DMS153 (cell line): ENCODE results near the gene CLPSL2.

Source experiments
- DNase-seq: peaks from one replicate; lab custom pipeline; 2025; lab: John Stamatoyannopoulos, UW

CLPSL2 gene

DNA sequence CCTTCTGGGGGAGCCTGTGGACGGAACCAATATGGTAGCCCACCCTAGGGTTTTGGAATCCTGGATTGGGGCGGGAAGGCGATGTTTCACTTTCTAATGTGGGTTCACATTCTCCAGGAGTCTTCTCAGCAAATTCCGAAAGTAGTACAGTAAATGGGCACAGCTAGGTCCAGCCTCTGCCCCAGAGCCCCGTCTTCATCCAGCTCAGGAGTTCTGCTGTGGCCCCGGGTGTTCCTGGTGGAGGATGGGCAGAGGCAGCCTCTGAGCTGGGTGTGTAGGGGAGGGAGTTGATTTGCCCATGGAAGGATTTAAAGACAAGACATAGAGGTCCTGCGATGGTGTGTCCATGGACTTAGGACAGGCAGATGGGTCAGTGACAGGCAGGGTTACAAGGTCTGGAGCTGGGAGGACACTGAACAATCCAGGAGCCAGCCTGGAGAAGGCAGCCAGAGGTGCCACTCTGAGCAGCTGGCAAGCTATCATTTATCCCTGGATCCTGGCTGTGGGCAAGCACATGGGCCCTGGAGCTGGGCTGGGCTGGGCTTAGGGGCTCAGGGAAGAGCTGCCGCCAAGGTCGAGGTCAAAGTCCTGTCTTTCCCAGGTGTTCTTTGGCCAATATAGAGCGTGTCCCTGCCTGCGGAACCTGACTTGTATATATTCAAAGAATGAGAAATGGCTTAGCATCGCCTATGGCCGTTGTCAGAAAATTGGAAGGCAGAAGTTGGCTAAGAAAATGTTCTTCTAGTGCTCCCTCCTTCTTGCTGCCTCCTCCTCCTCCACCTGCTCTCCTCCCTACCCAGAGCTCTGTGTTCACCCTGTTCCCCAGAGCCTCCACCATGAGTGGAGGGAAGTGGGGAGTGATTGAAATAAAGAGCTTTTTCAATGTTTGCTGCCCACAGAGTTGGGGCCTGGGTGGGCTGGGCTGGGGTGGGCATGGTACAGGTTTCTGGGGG, 11.1 kb downstream of the CLPSL2 start:
- no peak for DNase-seq

DNA sequence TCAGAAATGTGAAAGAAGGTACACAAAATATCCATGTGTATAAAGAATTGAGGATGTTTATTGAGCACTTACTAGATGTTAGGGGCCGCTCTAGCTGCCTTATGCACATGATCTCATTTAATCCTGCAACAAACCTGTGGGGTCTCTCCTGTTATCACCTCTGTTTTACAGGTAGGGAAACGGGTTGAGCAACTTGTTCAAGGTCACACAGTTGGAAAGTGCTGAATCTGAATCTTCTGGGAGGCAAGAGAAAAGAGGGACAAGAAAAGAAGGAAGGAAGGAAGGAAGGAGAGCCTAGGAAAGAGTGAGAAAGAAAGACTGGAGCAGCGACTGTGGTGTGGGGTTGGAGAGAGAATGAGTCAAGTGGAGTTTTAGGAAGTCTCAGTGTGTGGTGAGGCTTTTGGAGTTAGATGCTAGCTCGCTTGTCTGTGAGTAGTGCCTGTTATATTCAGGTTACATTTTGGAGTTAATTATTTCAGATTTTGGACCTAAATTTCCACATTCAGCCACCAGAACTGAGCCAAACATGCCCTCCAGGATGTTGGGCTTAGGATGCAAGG, 12.1 kb downstream of the CLPSL2 start:
- no peak for DNase-seq

DNA sequence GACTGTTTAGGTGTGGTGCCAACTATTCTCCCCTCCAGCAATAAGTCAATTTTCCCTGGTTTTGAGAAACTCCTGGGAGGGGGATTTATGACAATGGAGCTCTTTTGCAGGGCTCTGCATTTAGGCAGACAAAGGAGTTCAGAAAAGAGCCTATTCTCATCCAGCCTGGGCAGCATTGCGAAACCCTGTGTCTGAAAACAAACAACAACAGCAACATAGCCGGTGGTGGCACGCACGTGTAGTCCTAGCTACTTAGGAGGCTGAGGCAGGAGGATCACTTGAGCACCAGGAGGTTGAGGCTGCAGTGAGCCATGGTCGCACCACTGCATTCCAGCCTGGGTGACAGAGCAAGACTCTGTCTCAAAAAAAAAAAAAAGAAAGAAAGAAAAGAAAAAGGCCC, 14.3 kb downstream of the CLPSL2 start:
- no peak for DNase-seq

DNA sequence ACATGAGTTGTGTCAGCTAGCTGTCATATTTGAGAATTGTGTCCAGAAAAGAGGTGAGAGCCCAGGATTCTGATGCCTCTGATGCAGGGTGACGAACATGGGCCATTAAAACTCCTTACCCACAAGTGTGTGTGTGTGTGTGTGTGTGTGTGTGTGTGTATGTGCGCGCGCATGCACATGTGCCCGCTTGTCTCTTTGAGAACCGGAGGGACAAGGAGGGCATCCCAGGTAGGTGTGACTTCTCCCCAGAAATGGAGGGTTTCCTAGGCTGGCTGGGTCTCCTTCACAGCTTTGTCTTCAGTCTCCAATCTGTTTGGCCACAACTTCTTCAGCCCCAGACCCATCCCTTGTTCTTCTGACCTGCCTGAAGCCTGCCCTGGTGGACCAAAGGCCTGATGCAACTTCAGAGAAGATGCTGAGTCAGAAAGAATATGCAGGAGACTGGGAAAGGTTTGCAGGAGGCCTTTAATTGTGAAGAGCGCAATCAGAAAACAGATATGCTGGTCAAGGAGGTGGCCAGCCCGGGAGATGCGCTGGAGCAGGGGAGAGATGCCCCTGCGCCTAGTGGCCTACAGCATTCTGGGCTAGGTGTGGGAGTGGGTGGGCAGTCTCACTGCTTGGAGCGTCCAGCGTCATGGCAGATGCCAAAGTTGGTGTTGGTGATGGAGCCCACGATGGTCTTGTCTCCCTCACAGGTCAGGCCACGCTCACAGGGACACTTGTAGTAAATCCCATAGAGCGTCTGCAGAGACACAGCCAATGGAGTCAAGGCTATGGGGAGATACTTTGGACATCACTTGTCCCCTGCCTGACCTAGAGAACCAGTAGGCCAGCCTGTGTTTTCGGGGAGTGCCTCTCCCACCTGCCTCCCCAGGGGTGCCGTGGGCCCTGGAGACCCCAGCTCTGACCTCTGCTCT, 18.4 kb downstream of the CLPSL2 start:
- DNase-seq: no peak

DNA sequence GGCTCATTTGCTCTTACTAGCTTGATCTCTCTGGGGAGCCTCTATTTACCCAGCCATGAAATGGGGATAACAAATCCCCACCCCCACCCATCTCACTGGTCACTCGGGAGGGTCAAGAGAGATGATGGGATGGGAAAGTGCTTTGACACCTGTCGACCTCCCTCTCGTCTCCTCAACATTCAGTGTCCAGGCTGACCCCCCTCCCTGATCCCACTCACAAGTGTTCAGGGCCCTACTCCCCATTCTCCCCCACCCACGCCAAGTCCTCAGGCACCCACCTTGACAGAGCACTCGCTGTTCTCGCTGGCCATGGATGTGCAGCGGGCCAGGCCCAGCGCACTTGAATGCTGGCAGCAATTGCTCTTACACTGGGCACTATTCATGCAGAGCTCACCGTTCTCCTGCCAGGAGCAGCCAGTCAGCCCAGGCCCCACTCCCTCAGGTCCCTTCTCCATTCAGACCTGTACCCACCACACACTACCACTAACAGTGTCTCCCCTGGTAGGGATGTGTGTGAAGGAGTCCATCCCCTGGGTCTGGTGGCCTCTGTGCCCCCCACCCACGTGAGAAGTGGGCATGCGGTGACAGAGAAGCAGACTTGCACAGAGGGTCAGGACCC, 19.2 kb downstream of the CLPSL2 start:
- DNase-seq: no peak

DNA sequence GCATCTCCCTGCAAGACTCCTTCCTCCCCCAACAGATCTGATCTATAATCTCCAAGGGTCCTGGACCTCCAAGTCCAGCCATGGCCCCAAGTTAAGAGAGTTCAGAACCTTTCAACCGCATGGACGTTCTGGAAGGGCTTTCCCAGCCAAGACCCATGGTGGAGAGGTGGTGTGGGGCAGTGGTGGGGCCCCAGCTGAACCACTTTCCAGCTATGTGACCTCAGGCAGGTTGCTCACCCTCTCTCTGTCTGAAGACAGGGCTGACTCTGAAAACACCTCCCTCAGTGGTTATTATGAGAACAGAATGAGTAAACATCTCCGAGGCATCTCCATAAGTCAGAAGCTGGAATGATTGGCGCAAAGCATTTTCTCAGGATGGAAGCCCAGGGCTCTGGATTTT, 19.8 kb downstream of the CLPSL2 start:
- no peak for DNase-seq

DNA sequence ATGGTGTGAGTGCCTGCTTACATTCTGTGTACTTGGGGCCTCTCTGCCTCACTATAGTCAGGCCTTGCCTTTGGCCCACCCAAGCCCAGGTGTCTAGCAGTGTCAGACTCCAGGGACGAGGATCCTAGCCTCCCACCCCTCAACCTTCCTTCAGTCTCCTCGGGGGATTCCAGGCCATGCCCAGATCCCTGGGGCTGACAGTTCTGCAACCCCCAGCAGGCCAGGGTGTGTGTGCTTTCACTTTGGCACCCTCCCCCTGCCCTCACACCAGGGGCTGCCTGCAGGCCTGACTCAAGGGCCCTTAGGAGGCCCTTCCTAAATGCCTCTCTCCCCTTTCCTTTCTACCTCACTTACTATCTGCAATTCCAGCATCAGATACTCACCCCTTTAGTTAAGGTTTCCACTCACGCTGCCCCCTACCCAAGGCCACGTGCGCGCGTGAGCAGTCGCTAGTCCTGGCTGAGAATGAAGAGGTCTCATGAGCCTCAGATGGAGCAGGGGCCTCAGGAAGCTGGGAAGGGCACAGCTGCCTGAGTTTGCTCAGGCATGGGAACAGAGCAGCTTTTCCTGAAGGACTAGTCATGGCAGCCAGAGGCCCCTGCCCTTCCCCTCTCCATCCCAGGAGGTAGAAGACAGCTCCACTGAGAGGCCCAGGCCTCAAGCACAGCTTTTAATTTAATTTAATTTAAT, 21.6 kb downstream of the CLPSL2 start:
- no peak for DNase-seq

DNA sequence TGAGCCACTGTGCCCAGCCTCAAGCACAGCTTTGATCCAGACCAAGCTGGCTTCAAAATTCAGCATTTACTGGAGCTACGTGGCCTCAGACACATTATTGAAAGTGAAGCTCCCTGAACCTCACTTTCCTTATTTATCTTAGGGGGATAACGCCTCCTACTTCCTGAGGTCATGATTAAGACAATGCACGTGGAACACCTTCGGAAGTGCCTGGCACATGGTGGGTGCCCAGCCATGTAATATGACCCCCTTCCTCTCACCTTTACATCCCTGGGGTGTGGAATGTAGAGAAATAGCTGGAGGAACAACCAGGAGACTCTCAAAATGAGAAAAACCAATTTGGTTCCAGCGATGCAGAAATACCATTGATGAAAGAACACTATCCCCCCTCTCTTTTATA, 22.3 kb downstream of the CLPSL2 start:
- no peak for DNase-seq

DNA sequence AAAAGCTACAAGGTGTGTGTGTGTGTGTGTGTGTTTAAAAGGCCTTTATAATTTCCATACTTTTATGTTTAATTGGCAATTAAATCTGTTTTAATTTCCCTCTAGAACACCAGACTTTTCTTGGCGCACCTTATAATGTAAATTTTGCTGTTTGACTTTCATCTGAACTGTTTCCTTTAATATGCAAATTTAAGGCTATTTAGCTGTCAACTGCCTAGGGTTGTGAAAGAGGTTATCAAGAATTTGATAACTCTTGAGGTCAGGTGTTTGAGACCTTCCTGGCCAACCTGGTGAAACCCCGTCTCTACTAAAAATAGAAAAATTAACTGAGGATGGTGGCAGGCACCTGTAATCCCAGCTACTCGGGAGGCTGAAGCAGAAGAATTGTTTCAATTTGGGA, 24.8 kb downstream of the CLPSL2 start:
- DNase-seq: no peak

DNA sequence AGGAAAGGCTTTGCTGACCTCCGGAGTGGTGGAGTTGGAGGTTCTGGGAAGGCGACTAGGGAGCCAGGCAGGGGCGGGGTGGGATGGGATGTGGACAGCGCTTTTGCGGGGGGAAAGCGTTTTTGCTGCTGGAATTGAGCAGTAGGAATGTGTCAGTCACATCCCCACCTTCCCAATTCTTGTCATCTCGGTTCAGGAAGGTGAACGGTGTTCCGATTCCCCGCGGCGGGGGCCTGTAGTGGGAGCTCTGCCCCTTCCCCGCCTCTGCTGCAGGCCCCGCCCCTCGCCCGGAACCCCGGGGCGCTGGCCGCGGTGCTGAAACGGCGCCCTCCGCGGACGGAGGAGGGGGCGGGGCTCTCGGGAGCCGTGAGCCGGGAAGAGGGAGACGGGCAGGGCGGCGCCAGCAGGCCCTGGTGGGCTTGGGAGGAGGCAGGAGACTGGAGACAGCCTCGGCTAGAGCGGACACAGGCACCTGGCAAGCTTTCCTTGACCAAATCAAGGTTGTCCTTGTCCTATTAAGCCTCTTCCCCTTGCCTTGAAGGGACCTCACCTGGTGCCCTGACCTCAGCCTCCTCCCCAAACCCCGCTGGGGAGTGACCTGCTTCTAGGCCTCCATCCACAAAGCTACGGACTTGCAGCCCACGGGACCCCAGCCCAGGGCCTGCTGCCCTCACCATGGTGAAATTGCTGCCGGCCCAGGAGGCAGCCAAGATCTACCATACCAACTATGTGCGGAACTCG, 28.8 kb downstream of the CLPSL2 start, which contains the start of gene LHFPL5:
Gene LHFPL5 (plus strand): TSS at position 357 of the 741 bp plus-strand sequence. CDS start 319 bp downstream, at position 676.
- DNase-seq: peak; percentile 59

DNA sequence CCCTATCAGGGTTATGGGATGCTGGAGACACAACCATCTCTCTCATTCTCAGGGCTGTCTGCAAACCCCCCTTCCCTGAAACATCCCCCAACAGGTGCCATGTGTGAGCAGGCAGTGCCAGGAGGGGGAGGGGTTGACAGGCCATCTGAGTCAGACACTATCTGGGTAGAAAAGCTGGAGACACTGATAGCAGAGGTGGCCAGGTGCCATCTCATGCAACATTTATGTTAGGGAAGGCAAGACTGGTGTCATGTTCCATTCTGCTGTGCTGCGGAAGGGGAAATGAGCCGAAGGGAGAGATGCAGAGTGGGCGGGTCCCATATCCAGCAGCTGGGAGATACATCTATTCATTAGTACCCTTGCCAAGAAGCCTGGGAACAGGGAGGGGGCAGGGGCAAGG, 32.3 kb downstream of the CLPSL2 start:
- peak; percentile 90 for DNase-seq

DNA sequence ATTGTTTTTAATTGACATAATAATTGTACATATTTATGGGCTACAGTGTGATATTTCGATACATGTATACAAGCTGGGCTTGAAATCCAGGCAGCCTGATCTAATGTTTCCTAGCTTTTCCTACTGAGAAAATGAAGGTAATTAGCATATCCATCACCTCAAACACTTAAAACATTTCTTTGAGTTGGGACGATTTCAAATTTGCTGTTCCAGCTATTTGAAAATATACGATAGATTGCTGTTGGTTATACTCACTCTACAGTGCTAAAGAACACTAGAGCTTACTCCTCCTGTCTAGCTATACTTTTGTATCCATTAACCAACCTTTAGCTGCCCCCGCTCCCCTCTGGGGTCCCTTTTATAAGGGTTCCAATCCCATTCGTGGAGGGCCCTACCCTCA, 33.4 kb downstream of the CLPSL2 start:
- no peak for DNase-seq

DNA sequence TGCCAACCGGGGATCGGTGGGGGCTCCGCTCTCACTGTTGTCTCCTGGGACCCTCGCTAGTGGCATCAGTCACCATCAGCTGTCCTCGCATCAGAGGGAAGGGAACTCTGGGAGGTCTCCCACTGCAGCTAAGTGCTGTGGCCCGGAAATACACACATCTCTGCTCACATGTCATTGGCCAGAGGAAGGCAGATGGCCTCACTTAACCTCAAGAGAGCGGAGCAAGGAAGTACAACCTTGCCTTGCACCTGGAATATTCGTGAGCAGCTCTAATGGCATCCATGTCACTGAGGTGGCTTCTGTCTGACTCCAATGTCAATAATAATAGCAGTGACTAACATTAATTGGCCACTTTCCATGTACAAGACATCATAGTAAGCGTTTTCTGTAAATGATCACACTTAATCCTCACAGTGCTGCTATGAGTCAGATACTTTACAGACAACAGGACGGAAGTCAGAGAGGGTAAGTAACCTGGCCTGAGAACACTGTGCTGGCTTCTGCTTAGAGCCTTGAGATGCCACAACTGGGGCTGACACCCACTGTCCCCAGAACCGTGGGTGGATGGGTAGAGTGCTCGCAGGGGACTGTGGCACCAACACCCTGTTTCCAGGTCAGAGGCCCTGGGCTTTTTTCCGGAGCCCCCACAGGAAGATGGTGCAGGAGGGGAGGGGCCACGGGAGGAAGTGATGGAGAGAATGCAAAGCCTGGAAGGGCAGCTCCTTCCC, 34.7 kb downstream of the CLPSL2 start:
- peak; percentile 81 for DNase-seq

DNA sequence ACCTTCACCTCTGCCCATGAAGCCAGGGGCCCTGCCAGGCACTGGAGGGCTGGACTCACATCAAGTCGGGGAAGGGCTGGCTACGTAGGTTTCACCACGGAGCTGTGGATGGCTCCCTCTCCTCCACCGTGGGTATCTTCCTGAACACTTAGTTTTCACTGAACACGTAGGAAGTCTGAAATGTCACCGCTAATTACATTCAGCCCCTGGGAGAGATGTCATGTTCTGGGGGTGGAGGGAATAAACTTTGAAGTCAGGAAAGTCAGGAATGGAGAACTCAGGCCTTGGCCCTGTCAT, 35.2 kb downstream of the CLPSL2 start:
- no peak for DNase-seq

DNA sequence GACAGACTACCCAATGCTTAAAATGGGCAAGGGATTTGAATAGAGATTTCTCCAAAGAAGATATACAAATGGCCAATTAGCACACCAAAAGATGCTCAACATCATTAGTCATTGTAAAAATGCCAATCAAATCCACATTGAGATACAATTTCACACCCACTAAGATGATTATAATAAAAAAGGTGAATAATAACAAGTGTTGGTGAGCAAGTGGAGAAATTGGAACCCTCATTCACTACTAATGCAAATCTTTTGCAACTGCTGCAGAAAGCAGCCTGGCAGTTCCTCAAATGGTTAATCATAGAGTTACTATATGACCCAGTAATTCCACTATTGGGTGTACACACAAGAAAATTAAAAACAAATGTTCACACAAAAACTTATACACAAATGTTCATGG, 41.1 kb downstream of the CLPSL2 start:
- no peak for DNase-seq

DNA sequence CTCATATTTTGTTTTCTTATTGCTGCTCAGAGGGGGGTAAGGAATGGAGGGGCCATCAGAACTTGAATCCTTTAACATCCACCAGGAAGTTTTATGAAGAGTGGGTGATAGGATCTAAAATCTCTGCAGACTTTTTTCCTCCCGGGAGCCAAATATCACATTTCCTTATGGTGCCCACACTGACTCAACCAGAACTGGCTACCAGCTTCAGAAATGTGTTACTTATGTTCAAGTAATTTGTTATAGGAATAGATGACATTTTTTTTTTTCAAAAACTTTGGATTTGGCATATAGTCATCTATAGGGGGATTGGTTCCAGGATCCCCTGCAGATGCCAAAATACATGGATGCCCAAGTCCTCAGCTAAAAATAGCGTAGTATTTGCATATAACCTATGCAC, 47.2 kb downstream of the CLPSL2 start:
- DNase-seq: no peak

DNA sequence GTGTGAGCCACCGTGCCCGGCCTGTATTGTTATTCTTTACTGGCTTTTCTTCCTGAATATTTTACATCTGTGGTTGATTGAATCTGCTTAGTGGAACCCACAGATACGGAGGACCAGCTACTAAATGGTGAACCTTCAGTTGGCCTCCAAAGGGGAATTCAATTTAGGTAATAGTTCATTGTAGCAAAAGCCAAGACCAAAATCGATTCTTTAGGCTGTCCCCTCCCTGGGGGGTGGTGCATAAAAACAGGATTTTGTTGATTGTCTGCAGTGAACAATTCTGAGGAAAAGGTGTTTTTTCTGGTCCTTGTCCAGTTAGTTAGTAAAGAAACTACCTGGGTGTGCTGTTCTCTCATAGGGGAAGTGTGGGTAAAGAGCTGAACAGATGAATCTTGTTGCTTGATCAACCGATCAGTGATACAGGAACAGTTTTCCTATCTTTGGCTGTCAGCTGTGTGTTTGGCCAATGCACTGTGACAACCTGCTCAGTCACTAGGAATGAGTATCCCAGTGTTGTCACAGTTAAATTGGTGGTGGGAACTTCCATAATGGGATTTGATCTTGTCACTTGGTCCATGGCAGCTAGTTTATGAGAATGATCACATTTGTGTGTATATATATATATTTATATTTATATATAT, 48.3 kb downstream of the CLPSL2 start:
- no peak for DNase-seq
